ENCODE results near the gene ANGPT4.
A peak's percentile ranks its signal among the peaks of the same experiment; 100 is the strongest.

ANGPT4 gene

DNA sequence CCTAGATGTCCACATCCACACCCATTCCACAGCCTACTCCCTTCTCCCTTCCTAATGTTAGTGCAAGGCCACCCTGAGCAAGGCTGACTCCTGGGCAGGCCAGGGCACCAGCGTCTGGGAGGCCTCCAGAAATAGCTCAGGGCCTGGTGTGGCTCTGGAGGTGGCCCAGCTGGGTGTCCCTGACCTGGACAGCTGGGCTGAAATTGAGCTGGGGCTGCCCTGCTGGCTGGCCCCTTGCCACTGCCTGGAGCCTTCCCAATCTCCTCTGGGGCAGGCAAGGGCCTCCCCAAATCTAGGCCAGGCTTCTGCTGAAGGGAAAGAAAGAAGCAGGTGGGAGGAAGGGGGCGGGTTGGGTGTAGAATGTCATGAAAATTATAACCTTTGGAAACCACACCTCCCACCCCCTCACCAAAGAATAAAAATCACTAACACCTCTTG, 80.5 kb downstream of the ANGPT4 start:
- Histone ChIP-seq H3K36me3 (ENCODE audit: insufficient read depth, low read length) (no peaks in the 10 kb centered on the region; the same call in 1 of the 2 replicates), H3K27me3 (ENCODE audit: insufficient read depth, low read length, poor library complexity) (no peaks in the 10 kb centered on the region), H3K79me2 (ENCODE audit: insufficient read depth, low read length) (peaks cover 30% of the 10 kb centered on the region), H3K9me3 (ENCODE audit: insufficient read depth, low read length, severe bottlenecking) (no peaks in the 10 kb centered on the region), H3K9ac (ENCODE audit: low read depth, low read length) (peak overlapping the region; percentile 26; the same call in 1 of the 2 replicates), H3K4me3 (ENCODE audit: low read depth in 1 of 2, low read length in 2 of 2) (peak overlapping the region in 1 of 2 experiments; percentile 19; a peak in 1 of 4 replicates), H3K4me2 (ENCODE audit: insufficient read depth, low read length) (peak overlapping the region; percentile 98), H3K27ac (ENCODE audit: low read length) (0 out of 2 replicates have a peak overlapping the region, but pooled peaks have one; percentile 2), H4K20me1 (ENCODE audit: insufficient read depth, low read length) (no peaks in the 10 kb centered on the region; the same call in 1 of the 2 replicates), H2AFZ (ENCODE audit: low read depth, low read length) (no peak overlapping the region), H3K4me1 (ENCODE audit: insufficient read depth, low read length) (peaks cover 33% of the 10 kb centered on the region)
- TF ChIP-seq, protein P1, sequence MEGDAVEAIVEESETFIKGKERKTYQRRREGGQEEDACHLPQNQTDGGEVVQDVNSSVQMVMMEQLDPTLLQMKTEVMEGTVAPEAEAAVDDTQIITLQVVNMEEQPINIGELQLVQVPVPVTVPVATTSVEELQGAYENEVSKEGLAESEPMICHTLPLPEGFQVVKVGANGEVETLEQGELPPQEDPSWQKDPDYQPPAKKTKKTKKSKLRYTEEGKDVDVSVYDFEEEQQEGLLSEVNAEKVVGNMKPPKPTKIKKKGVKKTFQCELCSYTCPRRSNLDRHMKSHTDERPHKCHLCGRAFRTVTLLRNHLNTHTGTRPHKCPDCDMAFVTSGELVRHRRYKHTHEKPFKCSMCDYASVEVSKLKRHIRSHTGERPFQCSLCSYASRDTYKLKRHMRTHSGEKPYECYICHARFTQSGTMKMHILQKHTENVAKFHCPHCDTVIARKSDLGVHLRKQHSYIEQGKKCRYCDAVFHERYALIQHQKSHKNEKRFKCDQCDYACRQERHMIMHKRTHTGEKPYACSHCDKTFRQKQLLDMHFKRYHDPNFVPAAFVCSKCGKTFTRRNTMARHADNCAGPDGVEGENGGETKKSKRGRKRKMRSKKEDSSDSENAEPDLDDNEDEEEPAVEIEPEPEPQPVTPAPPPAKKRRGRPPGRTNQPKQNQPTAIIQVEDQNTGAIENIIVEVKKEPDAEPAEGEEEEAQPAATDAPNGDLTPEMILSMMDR (IDR thresholded peaks at IDR 0.05; ENCODE audit: borderline replicate concordance, extremely low read depth, low read length, poor library complexity, severe bottlenecking): no peak
- TF ChIP-seq EZH2 (IDR thresholded peaks at IDR 0.05; ENCODE audit: borderline replicate concordance, low read depth, low read length, severe bottlenecking): no peak
- ATAC-seq (ENCODE audit: insufficient read depth, low read depth) (no peak), DNase-seq (no peak)

DNA sequence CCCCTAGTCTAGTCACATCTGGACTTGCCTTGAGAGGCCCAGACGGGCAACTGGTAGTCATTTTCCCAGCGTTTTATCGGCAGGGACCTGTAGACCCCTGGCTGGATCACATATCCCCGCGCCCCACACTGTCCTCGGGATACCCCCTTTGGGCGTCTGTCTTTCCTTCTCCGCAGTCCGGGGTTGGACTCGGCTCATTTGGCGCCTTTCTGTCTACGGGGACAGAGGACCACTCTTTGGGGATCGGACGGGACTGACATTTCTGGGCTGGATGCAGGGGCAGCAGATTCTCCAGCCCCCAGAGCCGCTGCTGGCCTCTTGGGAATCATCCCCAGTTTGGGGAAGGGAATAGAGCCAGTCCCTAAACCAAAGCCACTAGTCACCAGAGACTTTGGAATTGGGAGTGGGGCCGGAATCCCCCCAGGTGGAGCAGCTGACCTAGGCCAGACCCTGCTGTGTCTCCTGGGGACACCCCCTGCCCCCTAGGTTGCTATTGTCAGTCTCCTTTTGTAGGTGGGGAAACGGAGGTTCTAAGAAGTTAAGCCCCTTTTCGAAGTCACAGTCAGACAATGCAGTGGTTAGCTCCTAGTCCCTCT, 81.9 kb downstream of the ANGPT4 start:
- Histone ChIP-seq H3K9me3 (ENCODE audit: insufficient read depth, low read length, severe bottlenecking) (no peaks in the 10 kb centered on the region), H3K4me1 (ENCODE audit: insufficient read depth, low read length) (peaks cover 33% of the 10 kb centered on the region), H3K9ac (ENCODE audit: low read depth, low read length) (peak overlapping the region; percentile 76), H4K20me1 (ENCODE audit: insufficient read depth, low read length) (no peaks in the 10 kb centered on the region), H2AFZ (ENCODE audit: low read depth, low read length) (peak overlapping the region; percentile 95), H3K36me3 (ENCODE audit: insufficient read depth, low read length) (no peaks in the 10 kb centered on the region; the same call in 1 of the 2 replicates), H3K27ac (ENCODE audit: low read length) (peak overlapping the region; percentile 87), H3K79me2 (ENCODE audit: insufficient read depth, low read length) (peaks cover 30% of the 10 kb centered on the region), H3K4me2 (ENCODE audit: insufficient read depth, low read length) (peak overlapping the region; percentile 98), H3K4me3 (ENCODE audit: low read depth in 1 of 2, low read length in 2 of 2) (peak overlapping the region; percentile 71 to 91), H3K27me3 (ENCODE audit: insufficient read depth, low read length, poor library complexity) (no peaks in the 10 kb centered on the region)
- DNase-seq: no peak
- TF ChIP-seq, protein P1 (IDR thresholded peaks at IDR 0.05; ENCODE audit: borderline replicate concordance, extremely low read depth, low read length, poor library complexity, severe bottlenecking): no peak
- TF ChIP-seq EZH2 (IDR thresholded peaks at IDR 0.05; ENCODE audit: borderline replicate concordance, low read depth, low read length, severe bottlenecking): no peak
- peak; percentile 15 for ATAC-seq (ENCODE audit: insufficient read depth, low read depth)

DNA sequence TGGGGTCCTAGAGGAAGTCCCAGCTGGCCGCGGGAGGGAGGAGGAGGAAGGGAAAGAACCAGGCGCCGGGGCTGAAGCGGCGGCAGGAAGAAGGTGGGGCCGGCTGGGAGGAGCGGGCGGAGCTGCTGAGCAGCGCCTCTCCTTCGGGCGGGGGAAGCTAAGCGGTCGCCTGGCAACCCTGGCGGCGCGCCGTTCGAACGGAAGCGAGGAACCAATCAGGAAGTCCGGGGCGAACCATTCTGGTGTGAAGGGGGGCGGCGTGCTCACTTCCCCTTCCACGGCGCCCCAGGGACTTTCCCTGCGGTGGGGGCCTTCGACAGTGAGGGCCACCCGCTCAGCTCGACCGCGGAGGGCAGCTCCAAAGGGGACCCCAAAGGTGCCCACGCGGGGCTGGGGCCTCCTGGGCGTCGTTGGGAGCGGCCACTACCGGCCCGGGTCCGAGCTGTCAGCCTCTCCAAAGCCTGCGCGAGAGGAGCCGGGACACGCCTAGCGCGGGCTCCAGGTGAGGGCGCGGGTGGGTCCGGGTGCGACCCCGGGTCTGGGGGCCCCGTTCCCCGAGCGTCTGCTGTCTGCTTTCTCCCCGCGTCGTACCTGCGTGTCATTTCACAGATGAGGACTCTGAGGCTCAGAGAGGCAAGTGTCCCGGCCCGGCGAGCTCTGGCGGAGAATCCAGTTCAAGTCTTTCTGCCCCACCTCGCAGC, 82.5 kb downstream of the ANGPT4 start, which contains the start of gene FAM110A:
FAM110A (plus strand) TSS at position 266 of the 701 bp plus-strand sequence. CDS start 11,090 bp downstream, outside the sequence.
- DNase-seq (peak; percentile 97), ATAC-seq (ENCODE audit: insufficient read depth, low read depth) (peak; percentile 95)
- Histone ChIP-seq H4K20me1 (ENCODE audit: insufficient read depth, low read length) (no peaks in the 10 kb centered on the region), H2AFZ (ENCODE audit: low read depth, low read length) (peak within 1 kb of the TSS; percentile 95), H3K4me3 (ENCODE audit: low read depth in 1 of 2, low read length in 2 of 2) (peak within 1 kb of the TSS; percentile 71 to 91), H3K27ac (ENCODE audit: low read length) (peak within 1 kb of the TSS; percentile 87), H3K27me3 (ENCODE audit: insufficient read depth, low read length, poor library complexity) (no peaks in the 10 kb centered on the region), H3K9me3 (ENCODE audit: insufficient read depth, low read length, severe bottlenecking) (no peaks in the 10 kb centered on the region), H3K4me2 (ENCODE audit: insufficient read depth, low read length) (peak within 1 kb of the TSS; percentile 98), H3K36me3 (ENCODE audit: insufficient read depth, low read length) (no peaks in the 10 kb centered on the region; the same call in 1 of the 2 replicates), H3K4me1 (ENCODE audit: insufficient read depth, low read length) (peaks cover 33% of the 10 kb centered on the region), H3K9ac (ENCODE audit: low read depth, low read length) (peak within 1 kb of the TSS; percentile 76), H3K79me2 (ENCODE audit: insufficient read depth, low read length) (peaks cover 30% of the 10 kb centered on the region)
- TF ChIP-seq, protein P1 (IDR thresholded peaks at IDR 0.05; ENCODE audit: borderline replicate concordance, extremely low read depth, low read length, poor library complexity, severe bottlenecking): no peak
- TF ChIP-seq EZH2 (IDR thresholded peaks at IDR 0.05; ENCODE audit: borderline replicate concordance, low read depth, low read length, severe bottlenecking): no peak
